SU-DHL-6 (cell line): ENCODE measurements around the gene SBNO2.
A peak's percentile ranks its signal among the peaks of the same experiment; 100 is the strongest.

ENCODE experiments used
- EZH2phosphoT487 ChIP-seq: fragments of 200-600 bp; sonication (generic), shearing (Covaris generic); conservative IDR thresholded peaks from 2 replicates; pipeline ENCODE4 v1.6.1; 2018; ENCODE audit warnings: mild to moderate bottlenecking, antibody characterized with exemption, low read length, moderate library complexity, mixed read lengths
- TF ChIP-seq, protein P1 (sequence below): fragments of 200-600 bp; sonication (generic); IDR thresholded peaks from one replicate; pipeline ENCODE4 v1.5.1; 2017; ENCODE audit warnings: antibody characterized with exemption, mild to moderate bottlenecking, low read length, moderate library complexity; ENCODE audit not compliant: insufficient read depth, poor library complexity, severe bottlenecking

DNA sequence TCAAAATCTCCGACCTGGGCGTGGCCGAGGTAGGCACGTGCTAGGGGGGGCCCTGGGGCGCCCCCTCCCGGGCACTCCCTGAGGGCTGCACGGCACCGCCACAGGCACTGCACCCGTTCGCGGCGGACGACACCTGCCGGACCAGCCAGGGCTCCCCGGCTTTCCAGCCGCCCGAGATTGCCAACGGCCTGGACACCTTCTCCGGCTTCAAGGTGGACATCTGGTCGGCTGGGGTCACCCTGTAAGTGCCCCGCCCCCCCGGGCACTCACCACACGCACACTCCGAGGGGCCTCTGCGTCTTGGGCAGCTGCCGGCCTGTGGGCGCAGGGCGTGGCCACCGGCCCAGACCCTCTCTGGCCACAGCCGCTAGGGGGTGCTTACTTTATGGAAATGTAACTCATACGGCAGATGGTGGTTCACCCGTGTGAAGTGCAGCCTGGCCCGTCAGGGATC is 46.4 kb upstream of the SBNO2 start:
- TF ChIP-seq, protein P1, sequence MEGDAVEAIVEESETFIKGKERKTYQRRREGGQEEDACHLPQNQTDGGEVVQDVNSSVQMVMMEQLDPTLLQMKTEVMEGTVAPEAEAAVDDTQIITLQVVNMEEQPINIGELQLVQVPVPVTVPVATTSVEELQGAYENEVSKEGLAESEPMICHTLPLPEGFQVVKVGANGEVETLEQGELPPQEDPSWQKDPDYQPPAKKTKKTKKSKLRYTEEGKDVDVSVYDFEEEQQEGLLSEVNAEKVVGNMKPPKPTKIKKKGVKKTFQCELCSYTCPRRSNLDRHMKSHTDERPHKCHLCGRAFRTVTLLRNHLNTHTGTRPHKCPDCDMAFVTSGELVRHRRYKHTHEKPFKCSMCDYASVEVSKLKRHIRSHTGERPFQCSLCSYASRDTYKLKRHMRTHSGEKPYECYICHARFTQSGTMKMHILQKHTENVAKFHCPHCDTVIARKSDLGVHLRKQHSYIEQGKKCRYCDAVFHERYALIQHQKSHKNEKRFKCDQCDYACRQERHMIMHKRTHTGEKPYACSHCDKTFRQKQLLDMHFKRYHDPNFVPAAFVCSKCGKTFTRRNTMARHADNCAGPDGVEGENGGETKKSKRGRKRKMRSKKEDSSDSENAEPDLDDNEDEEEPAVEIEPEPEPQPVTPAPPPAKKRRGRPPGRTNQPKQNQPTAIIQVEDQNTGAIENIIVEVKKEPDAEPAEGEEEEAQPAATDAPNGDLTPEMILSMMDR: peak; percentile 45
- no peak for TF ChIP-seq EZH2phosphoT487
